GM19397 (cell line): Measurements from ENCODE around the gene EMILIN1.
"Not testable (repeated sequence)": the region's sequence is repeated elsewhere in the genome, so short reads cannot be mapped to it uniquely, and the experiment has no call there.

Experiments used
- ATAC-seq: cut with Tn5 transposase; IDR thresholded peaks from one replicate; pipeline ENCODE4 v1.9.1; 2021; ENCODE audit warnings: mild to moderate bottlenecking, moderate library complexity; ENCODE audit not compliant: unreplicated experiment

The EMILIN1 gene

DNA sequence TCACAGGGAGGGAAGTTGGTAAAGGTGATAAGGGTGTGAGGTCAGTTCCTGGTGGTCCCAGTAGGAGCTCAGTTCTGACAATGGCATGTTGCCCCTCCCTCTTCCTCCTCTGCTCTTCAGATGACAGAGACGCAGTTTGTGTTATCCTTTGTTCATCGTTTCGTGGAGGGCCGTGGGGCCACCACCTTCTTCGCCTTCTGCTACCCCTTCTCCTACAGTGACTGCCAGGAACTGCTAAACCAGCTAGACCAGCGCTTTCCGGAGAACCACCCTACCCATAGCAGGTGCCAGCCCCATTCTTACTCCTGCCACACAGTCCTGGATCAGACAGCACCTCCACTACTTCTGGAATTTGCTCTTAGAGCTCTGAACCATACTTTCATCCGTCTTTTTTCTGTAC is 24.6 kb upstream of the EMILIN1 start:
- ATAC-seq = no peak

DNA sequence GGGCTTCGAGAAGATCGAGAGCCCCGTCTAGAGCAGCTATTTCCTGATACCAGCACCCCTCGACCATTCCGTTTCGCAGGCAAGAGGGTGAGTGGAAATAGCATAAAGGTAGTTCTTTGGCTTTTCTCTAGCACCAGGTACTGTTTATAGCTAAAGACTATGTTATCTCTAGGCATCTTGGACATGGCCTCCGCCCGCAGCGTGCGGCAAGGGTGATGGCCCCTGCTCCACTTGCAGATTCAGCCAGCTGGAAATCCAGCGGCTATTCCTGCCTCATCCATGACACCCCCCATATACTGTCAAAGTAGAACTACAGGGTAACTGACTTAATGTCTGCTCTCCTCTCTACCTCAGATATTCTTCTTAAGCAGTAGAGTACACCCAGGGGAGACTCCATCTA is 23.7 kb upstream of the EMILIN1 start:
- no peak for ATAC-seq

DNA sequence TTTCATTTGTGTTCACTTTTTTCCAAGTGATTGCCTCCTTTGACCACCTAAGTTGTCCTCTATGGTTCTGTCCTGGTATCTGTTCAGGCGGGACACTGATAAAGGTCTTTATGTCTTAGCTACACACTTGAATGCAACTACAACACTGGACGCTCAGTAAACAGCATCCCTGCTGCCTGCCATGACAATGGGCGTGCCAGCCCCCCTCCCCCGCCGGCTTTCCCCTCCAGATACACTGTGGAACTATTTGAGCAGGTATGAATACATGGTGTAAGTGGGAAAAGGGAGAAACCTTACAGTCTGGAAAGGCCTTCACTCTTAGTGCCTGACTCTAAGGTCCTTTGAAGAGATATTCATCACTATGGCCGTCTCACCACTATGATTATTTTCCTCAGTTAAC is 21.2 kb upstream of the EMILIN1 start:
- no peak for ATAC-seq

DNA sequence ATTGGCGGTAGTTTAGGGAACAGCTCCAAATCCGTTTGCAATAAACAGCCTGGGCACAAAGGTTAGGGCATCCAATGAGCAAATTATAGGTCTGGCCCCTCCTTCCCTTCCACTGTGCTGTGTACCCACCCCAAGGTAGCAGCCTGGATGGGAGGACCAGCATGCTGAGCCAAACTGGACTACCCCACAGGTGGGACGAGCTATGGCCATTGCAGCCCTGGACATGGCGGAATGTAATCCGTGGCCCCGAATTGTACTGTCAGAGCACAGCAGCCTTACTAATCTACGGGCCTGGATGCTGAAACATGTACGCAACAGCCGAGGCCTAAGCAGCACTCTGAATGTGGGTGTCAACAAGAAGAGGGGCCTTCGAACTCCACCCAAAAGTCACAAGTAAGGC is 20.2 kb upstream of the EMILIN1 start:
- ATAC-seq = no peak

- no peak for ATAC-seq
These were observed 19.1 kb upstream of the EMILIN1 start for GRCh38 chr2:27059141-27059820.

DNA sequence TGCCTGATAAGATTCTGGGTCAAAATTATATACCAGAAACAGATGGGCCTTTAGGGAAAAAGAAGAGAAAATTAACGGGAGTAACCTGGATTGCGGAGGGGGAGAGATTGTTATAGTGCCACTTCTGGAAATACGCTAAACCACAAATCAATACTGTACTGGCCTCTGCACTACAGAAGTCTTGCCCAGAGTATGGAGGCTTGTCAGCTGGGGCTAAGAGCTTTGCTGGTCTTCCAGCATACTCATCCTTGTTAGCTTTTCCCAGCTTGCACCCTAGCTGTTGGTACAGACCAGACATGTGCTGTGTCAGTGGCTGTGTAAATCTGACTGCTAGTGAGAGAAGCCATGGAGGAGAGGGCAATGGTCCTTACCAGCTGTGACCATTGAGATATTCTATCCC is 18.1 kb upstream of the EMILIN1 start:
- no peak for ATAC-seq

GRCh38 chr2:27065128-27065527 is 13.3 kb upstream of the EMILIN1 start:
- ATAC-seq = no peak

- no peak for ATAC-seq
These were observed 11.0 kb upstream of the EMILIN1 start for GRCh38 chr2:27067385-27067784.

- no peak for ATAC-seq
These were observed 9.0 kb upstream of the EMILIN1 start for GRCh38 chr2:27069436-27069835.

DNA sequence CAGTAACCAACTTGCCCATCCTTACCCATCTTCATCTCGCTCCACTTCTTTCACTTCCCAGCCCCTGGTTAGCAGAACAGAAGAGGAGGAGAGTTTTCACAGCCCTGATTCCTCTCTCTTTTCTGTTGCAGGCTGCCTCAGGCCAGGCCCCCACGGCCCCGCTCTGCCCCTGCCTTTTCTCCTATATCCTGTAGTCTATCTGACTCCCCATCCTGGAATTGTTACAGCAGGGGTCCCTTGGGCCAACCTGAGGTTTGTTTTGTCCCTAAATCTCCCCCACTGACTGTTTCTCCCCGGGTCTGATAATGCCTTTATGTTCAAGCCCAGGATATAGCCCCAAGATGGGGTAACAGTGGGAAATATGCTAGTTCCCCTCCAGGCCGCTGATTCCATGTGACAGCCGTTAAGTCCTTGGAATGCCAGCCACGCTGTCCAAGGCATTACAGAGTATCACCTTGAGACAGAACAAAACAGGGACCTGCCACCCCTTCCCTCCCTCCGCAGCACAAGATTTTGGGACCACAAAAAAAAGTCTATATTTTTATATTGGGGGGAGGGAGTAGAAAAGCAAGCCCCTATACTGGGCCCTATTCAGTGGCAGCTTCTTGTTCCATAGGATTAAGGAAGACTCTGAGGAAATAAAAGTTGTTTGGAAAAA is 8.3 kb upstream of the EMILIN1 start:
- no peak for ATAC-seq

DNA sequence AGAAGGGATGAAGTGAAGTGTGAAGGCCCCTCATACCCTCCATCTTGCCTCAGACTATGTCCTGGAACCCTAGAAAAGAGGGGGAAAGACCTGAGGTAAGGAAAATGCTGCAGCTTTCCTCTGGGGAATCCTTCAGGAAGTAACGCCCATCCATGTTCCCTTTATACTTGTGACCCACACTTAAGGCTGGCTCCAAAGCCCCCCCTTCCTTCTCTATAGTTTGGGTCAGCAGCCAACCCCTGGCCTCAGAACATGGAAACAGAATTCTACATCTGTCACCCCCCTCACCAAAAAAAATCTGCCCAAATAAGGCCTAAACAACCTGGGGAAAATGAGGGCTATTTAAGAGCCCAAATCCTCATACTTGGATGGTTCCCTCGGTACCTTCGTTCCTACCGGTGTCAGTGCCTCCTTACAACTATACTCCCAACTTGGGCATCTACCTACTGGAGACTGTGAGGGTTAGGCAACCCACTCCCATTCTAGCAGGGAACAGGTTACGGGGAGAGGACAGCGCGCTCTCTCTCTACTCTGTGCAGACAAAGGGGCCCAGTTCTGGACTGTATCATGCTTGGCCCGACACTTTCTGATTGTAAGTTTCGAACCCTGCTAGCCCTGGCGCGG is 7.7 kb upstream of the EMILIN1 start:
- ATAC-seq = no peak

DNA sequence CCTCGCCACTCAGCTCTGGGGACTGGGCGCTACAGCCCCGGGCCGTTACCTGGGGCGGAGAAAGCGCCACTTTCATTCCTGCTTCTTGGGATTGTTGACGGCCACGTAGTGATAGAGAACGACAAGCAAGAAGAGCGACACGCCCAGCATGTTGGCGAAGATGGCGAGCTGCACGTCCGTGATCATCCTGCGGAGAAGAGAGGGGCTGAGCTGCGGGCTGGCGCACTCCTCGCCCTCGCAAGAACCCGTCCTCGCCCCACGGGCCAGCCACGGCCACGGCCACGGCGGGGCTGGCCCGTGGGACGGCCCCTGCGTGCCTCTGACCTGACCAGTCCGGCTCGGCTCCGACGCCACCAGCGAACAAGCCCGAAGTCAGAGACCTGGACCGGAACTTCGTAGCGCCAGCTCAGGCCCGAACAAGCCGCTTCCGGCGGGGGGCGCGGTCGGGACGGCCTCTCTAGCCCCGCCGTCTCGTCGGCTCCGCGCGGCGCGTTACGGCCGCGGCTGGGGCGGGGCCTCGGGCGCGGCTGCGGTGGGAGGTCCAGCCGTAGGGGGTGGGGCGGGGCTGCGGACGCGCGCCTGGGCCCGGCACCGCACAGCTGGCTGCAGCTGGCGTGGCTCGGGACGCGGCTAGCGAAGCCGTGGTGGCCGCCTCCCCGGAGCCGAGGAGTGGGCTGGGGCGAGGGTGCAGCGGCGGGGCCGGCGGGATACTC is 7.0 kb upstream of the EMILIN1 start, which contains the start of gene OST4:
Gene OST4, minus strand, starts transcription at position 378 of the 713 bp plus-strand sequence.
- peak; percentile 89 for ATAC-seq

GRCh38 chr2:27071990-27072830 is 6.2 kb upstream of the EMILIN1 start:
- no peak for ATAC-seq

DNA sequence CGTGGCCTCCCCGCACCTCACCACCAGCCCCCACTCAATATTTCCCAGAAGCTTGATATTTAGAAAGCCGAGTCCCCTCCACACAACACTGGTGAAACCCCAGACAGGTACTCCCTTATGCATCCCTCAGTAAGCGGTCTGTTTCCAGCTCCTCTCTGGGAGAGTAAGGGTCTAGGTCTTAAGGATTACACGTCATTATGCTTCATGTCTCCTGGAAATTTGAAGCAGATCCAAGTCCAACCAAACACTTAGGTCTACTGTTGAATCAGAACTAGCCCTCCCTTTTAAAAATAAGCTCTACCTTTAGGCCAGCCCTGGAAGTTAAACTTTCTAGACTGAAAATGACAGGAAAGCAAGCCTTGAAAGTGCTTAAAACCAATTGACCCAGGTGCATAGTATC is 5.5 kb upstream of the EMILIN1 start:
- no peak for ATAC-seq

GRCh38 chr2:27073782-27074181 is 4.6 kb upstream of the EMILIN1 start:
- no peak for ATAC-seq

- no peak for ATAC-seq
These were observed 3.5 kb upstream of the EMILIN1 start for GRCh38 chr2:27074738-27075565.

GRCh38 chr2:27075566-27075871 is 2.9 kb upstream of the EMILIN1 start:
- not testable (repeated sequence) for ATAC-seq

DNA sequence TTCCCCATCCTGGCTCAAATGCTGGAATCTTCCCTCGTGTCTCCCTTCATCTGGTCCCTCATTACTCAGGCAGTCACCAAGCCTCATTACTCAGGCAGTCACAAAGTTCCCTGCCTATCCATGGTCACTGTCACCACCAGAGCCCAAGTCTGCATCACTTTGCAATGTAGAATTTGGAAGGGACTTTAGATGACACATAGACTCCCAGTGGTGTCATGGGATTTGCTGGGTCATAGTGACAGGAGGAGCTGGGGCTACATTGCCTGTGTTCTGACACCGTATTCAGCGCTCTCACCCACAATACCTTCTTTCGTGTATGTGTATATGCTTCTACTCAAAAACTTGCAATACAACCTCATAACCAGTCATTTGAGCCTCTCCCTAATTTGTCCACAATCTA is 2.1 kb upstream of the EMILIN1 start:
- ATAC-seq = no peak

GRCh38 chr2:27077231-27077630 is 1.2 kb upstream of the EMILIN1 start:
- ATAC-seq = no peak
